HUES6 (cell line): Measurements from ENCODE around the gene CD58.
"Not testable (repeated sequence)": the region's sequence is repeated elsewhere in the genome, so short reads cannot be mapped to it uniquely, and the experiment has no call there.

Source experiments
- H3K27ac ChIP-seq: 2 replicates; pipeline ENCODE4 v1.7.0; 2013; ENCODE audit warnings: low read depth, mild to moderate bottlenecking, low read length, inconsistent platforms
- H3K27me3 ChIP-seq: 2 replicates; pipeline ENCODE4 v1.6.1; 2013; ENCODE audit warnings: low read length; ENCODE audit not compliant: control insufficient read depth, insufficient read depth
- H3K36me3 ChIP-seq: 2 replicates; pipeline ENCODE4 v1.6.1; 2013; ENCODE audit warnings: low read length; ENCODE audit not compliant: control insufficient read depth, insufficient read depth
- H3K4me1 ChIP-seq: 2 replicates; pipeline ENCODE4 v1.6.1; 2013; ENCODE audit warnings: low read length; ENCODE audit not compliant: control insufficient read depth, insufficient read depth
- H3K4me3 ChIP-seq: 2 replicates; pipeline ENCODE4 v1.5.1; 2013; ENCODE audit warnings: low read depth, low read length
- H3K9ac ChIP-seq: one replicate; pipeline ENCODE4 v1.6.1; 2013; ENCODE audit warnings: mild to moderate bottlenecking, low read length
- H3K9me3 ChIP-seq: 2 replicates; pipeline ENCODE4 v1.6.1; 2013; ENCODE audit warnings: low read depth, low read length; ENCODE audit not compliant: control insufficient read depth, insufficient read depth

Gene CD58

DNA sequence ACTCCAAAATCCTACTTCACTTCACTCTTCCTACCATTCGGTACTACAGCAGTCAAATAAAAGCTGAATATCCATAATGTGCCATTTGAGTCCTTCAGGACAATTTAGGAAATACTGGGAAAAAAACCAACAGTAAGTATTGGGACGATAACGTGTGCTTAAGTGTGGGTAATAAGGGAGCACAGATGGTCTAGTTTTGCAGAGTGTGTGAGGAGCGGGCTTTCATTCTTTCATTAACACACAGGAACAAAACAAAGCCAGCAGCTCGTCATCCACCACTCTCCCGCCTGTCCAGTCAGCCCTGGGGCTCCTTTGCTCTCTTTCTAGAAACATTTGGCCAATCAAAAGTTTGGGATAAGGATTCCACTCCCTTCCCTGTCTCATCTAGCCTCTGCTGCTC is 33.6 kb upstream of the CD58 start:
- not testable (repeated sequence) for H3K4me3 ChIP-seq, H3K9me3 ChIP-seq, H3K4me1 ChIP-seq, H3K27me3 ChIP-seq, H3K36me3 ChIP-seq, H3K9ac ChIP-seq, H3K27ac ChIP-seq

- H3K27ac ChIP-seq = not testable (repeated sequence)
These were observed 32.8 kb upstream of the CD58 start for GRCh38 chr1:116603646-116604045.

DNA sequence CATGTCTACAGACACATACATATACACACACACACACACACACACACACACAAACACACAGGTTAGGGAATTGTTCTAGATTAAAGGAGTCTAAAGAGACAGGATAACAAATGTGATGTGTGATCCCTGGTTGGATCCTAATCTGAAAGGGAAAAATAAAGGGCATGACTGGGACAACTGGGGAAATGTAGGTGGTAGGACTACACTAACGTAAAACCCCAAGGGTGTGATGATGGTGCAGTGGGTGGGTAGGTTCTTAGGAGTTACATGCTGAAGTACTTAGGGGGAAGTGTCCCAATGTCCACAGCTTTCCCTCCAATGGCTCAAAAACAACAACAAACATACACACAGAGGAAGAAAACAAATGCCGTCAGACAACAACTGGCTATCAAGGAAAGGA is 28.5 kb upstream of the CD58 start:
- not testable (repeated sequence) for H3K36me3 ChIP-seq, H3K4me1 ChIP-seq, H3K27me3 ChIP-seq, H3K9me3 ChIP-seq, H3K27ac ChIP-seq, H3K9ac ChIP-seq, H3K4me3 ChIP-seq

More at GRCh38 chr1:116603646-116604045, 32.8 kb upstream of the CD58 start:
- not testable (repeated sequence) for H3K4me1 ChIP-seq, H3K9ac ChIP-seq, H3K9me3 ChIP-seq, H3K4me3 ChIP-seq, H3K36me3 ChIP-seq, H3K27me3 ChIP-seq

- not testable (repeated sequence) for H3K4me3 ChIP-seq, H3K9ac ChIP-seq, H3K27me3 ChIP-seq, H3K27ac ChIP-seq, H3K9me3 ChIP-seq, H3K4me1 ChIP-seq, H3K36me3 ChIP-seq
These were observed 27.7 kb upstream of the CD58 start for GRCh38 chr1:116598420-116599036.

GRCh38 chr1:116597388-116597787 is 26.6 kb upstream of the CD58 start:
- not testable (repeated sequence) for H3K27ac ChIP-seq, H3K9ac ChIP-seq, H3K36me3 ChIP-seq, H3K9me3 ChIP-seq, H3K4me1 ChIP-seq, H3K4me3 ChIP-seq, H3K27me3 ChIP-seq

DNA sequence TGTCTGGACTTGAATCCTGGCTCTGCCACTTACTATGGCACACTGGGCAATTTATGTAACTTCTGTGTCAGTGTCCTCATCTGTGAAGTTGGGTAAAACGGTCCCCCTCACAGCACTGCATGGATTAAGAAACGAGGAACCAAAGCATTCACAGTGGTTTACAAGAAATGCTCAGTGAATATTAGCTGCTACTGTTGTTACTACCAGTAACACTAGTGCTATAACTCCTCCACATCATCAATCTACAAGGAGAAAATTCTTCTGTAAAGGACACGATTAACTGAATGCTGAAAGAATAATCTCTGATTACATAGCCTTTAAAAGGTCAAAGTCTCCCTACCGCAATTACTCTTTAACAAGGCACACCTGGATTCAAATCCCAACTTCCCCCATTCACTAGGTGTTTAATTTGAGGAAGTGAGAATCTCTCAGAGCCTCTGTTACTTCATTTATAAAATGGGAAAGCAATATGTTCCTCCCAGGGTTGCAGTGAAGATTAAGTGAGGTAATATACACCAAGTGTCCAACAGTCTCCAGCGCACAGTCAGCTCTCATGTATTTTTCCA is 26.0 kb upstream of the CD58 start:
- not testable (repeated sequence) for H3K36me3 ChIP-seq, H3K27ac ChIP-seq, H3K4me1 ChIP-seq, H3K4me3 ChIP-seq, H3K9me3 ChIP-seq, H3K9ac ChIP-seq, H3K27me3 ChIP-seq

DNA sequence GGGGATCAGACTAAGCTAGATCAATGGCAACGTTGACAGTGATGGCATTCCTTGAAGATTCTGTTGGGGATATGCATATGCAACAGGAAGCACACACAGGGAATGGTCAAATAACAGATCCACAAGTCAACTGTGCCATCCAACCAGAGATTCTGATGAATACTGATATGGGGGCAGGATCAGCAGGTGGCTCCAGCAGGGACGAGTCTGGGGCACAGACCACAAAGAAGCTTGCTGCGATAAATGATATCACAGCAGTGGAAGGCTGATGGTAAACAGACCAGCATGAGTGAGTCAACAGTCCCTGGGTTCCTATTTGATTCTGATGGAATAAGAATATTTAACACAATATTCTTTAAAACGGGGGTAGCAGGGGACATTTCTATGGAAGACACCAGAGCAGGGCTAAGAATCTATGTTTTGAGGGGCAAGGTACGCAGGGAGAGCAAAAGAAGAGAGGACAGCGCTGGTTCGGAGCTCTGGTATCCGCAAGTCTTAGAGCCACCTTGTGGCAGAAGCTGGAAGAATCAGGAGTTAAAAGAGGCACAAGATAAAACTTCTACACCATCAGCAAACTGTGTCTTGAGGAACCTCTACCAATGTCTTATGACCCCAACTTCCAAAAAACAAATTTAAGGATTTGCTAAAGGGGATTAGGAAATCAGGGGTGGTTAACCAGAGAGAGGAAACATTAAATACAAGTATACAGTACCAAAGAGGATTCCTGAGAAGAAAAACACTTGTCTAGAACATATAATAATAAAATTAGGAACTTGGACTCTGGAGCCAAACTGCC is 25.3 kb upstream of the CD58 start:
- not testable (repeated sequence) for H3K36me3 ChIP-seq, H3K27me3 ChIP-seq, H3K9ac ChIP-seq, H3K9me3 ChIP-seq, H3K27ac ChIP-seq, H3K4me1 ChIP-seq, H3K4me3 ChIP-seq

GRCh38 chr1:116595065-116595840 is 24.4 kb upstream of the CD58 start:
- not testable (repeated sequence) for H3K9me3 ChIP-seq, H3K4me1 ChIP-seq, H3K36me3 ChIP-seq, H3K9ac ChIP-seq, H3K4me3 ChIP-seq, H3K27ac ChIP-seq, H3K27me3 ChIP-seq

GRCh38 chr1:116593977-116594376 is 23.2 kb upstream of the CD58 start:
- not testable (repeated sequence) for H3K4me3 ChIP-seq, H3K27ac ChIP-seq, H3K9me3 ChIP-seq, H3K27me3 ChIP-seq, H3K36me3 ChIP-seq, H3K9ac ChIP-seq, H3K4me1 ChIP-seq

- H3K36me3 ChIP-seq, H3K4me1 ChIP-seq, H3K9me3 ChIP-seq, H3K4me3 ChIP-seq, H3K9ac ChIP-seq, H3K27ac ChIP-seq, H3K27me3 ChIP-seq: not testable (repeated sequence)
These were observed 22.6 kb upstream of the CD58 start for GRCh38 chr1:116593401-116593800.

DNA sequence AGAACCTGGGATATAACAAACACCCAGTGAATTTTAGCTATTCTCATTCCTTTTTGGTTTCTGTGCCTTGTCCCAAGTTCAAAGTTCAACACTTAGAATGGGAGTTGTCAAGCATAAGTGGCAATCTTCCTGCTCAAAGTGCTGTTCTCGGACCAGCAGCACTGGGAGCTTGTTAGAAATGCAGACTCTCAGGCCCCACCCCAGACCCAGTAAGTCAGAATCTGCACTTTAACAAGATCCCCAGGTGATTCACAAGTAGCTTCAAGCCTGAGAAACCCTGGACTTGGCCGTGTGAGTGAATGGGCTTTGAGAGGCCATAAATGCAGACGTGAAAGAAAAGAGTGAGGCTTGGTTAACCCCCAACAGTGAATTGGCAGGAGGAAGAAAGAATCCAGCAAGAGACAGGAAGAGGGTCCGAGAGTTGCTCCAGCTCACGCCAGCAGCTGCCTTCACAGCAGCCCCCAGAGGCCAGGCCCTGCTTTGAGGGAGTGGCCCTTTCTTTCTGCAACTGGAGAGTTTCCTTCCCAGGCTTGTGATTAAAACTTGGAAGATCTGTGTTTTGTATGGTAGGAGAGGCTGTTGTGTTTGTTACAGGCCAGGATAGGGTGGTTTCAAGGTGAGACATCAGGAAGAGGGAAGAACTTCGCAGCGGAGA is 21.3 kb upstream of the CD58 start:
- H3K4me1 ChIP-seq, H3K27me3 ChIP-seq, H3K4me3 ChIP-seq, H3K27ac ChIP-seq, H3K9ac ChIP-seq, H3K9me3 ChIP-seq, H3K36me3 ChIP-seq: not testable (repeated sequence)
